Mesenchymal stem cell (in vitro differentiated cells and primary cell): ENCODE results near the gene MROH2A.

ENCODE experiments used
- DNase-seq: peaks from one replicate; pipeline ENCODE4 v3.0.0-alpha.2; 2013
- H2AFZ ChIP-seq: one replicate; pipeline ENCODE4 v1.6.1; 2013; ENCODE audit warnings: low read depth, mild to moderate bottlenecking, control low read depth, inconsistent platforms, low read length, moderate library complexity
- H2AK5ac ChIP-seq: 2 replicates; pipeline ENCODE4 v1.6.1; 2013; ENCODE audit warnings: low read length, moderate library complexity, mild to moderate bottlenecking, inconsistent platforms; ENCODE audit not compliant: severe bottlenecking
- H2BK120ac ChIP-seq: one replicate; pipeline ENCODE4 v1.6.1; 2013; ENCODE audit warnings: low read depth, mild to moderate bottlenecking, inconsistent platforms, low read length, moderate library complexity
- H2BK12ac ChIP-seq, 2 experiments: one replicate each; pipeline ENCODE4 v1.6.1; 2013; ENCODE audit warnings: inconsistent platforms in 2 of 2, low read length in 2 of 2, mild to moderate bottlenecking in 2 of 2, moderate library complexity in 2 of 2, control low read depth in 1 of 2
- H2BK15ac ChIP-seq: one replicate; pipeline ENCODE4 v1.6.1; 2013; ENCODE audit warnings: mild to moderate bottlenecking, low read depth, inconsistent platforms; ENCODE audit not compliant: poor library complexity, severe bottlenecking
- H2BK5ac ChIP-seq: 2 replicates; pipeline ENCODE4 v1.6.1; 2013; ENCODE audit warnings: low read depth, mild to moderate bottlenecking, low read length, control low read depth, inconsistent platforms; ENCODE audit not compliant: poor library complexity, severe bottlenecking
- H3K14ac ChIP-seq, 2 experiments: one replicate each; pipeline ENCODE4 v1.6.1; 2013; ENCODE audit warnings: inconsistent platforms in 2 of 2, low read length in 2 of 2, control low read depth in 1 of 2, mild to moderate bottlenecking in 1 of 2, moderate library complexity in 1 of 2
- H3K18ac ChIP-seq, 2 experiments: one replicate each; pipeline ENCODE4 v1.6.1; 2013; ENCODE audit warnings: inconsistent platforms in 2 of 2, low read length in 2 of 2, control low read depth in 1 of 2, low read depth in 1 of 2, mild to moderate bottlenecking in 1 of 2
- H3K23ac ChIP-seq, 2 experiments: one replicate each; pipeline ENCODE4 v1.6.1; 2013; ENCODE audit warnings: inconsistent platforms in 2 of 2, low read length in 2 of 2, mild to moderate bottlenecking in 2 of 2, moderate library complexity in 2 of 2, control low read depth in 1 of 2
- H3K27ac ChIP-seq: 2 replicates; pipeline ENCODE4 v1.5.1; 2013; ENCODE audit warnings: mild to moderate bottlenecking, moderate library complexity, low read length, control low read depth, inconsistent platforms; ENCODE audit not compliant: poor library complexity, severe bottlenecking
- H3K27me3 ChIP-seq, 2 experiments: 2 replicates each; pipeline versions ENCODE4 v1.6.1 to v1.7.0; 2013; ENCODE audit warnings: low read length in 2 of 2, mild to moderate bottlenecking in 2 of 2, moderate library complexity in 2 of 2, control low read depth in 1 of 2, inconsistent platforms in 1 of 2; ENCODE audit not compliant: control insufficient read depth in 1 of 2, insufficient read depth in 1 of 2
- H3K36me3 ChIP-seq, 2 experiments: 2 replicates each; pipeline versions ENCODE4 v1.6.1 to v1.7.0; 2013; ENCODE audit warnings: low read length in 2 of 2, control low read depth in 1 of 2, inconsistent platforms in 1 of 2, low read depth in 1 of 2, mild to moderate bottlenecking in 1 of 2; ENCODE audit not compliant: insufficient read depth in 2 of 2, control insufficient read depth in 1 of 2
- H3K4ac ChIP-seq, 2 experiments: one replicate each; pipeline ENCODE4 v1.6.1; 2013; ENCODE audit warnings: inconsistent platforms in 2 of 2, low read length in 2 of 2, mild to moderate bottlenecking in 2 of 2, moderate library complexity in 2 of 2, control low read depth in 1 of 2, low read depth in 1 of 2
- H3K4me1 ChIP-seq: 2 replicates; pipeline ENCODE4 v1.6.1; 2013; ENCODE audit warnings: low read depth, low read length, control low read depth; ENCODE audit not compliant: control insufficient read depth, insufficient read depth
- H3K4me2 ChIP-seq: 2 replicates; pipeline ENCODE4 v1.6.1; 2013; ENCODE audit warnings: low read length, mild to moderate bottlenecking, inconsistent platforms; ENCODE audit not compliant: poor library complexity, severe bottlenecking
- H3K4me3 ChIP-seq, 2 experiments: 2 replicates each; pipeline versions ENCODE4 v1.5.1 to v1.7.0; 2013; ENCODE audit warnings: low read length in 2 of 2, mild to moderate bottlenecking in 2 of 2, control low read depth in 1 of 2, low read depth in 1 of 2; ENCODE audit not compliant: insufficient read depth in 1 of 2
- H3K79me1 ChIP-seq: replicated peaks from 2 replicates; pipeline ENCODE4 v1.6.1; 2013; ENCODE audit warnings: mild to moderate bottlenecking, control low read depth, low read length, inconsistent platforms; ENCODE audit not compliant: poor library complexity, severe bottlenecking
- H3K9ac ChIP-seq: 2 replicates; pipeline ENCODE4 v1.7.0; 2013; ENCODE audit warnings: mild to moderate bottlenecking, low read length, moderate library complexity
- H3K9me3 ChIP-seq: 2 replicates; pipeline ENCODE4 v1.7.0; 2013; ENCODE audit warnings: mild to moderate bottlenecking, low read length; ENCODE audit not compliant: control insufficient read depth
- H4K8ac ChIP-seq: one replicate; pipeline ENCODE4 v1.6.1; 2013; ENCODE audit warnings: inconsistent platforms, mild to moderate bottlenecking, low read length, moderate library complexity
- H4K91ac ChIP-seq: one replicate; pipeline ENCODE4 v1.6.1; 2013; ENCODE audit warnings: mild to moderate bottlenecking, low read length, inconsistent platforms
- WGBS: methylation state at CpG from one replicate; pipeline ENCODE4 v1.1.7; 2013; ENCODE audit warnings: mixed read lengths; 5-methylcytosine and 5-hydroxymethylcytosine counted together

Gene MROH2A

DNA sequence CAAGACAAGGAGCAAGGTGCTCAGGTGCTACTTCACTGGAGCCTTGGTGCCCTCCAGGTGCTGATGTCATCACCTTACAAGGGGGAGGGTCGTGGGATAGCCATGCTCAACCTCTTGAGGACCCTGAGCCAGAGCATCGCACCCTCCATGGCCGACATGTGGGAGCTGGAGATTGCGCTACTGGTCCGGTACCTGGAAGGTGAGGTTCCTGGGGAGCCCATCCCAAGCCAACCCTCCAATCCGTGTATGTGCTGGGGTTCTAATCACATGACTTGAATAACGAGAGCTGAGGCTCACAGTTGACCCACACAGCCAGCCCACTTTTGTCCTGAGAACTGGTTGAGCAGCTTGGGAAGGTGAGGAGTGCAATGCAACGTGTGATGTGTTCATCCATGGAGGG, 25.9 kb downstream of the MROH2A start:
- no peak overlapping the region for H4K8ac ChIP-seq
- H2BK5ac ChIP-seq, result no peak overlapping the region
- H2BK15ac ChIP-seq, result no peak overlapping the region
- H3K36me3 ChIP-seq, result no peaks in the 10 kb centered on the region
- H3K4me1 ChIP-seq, result no peaks in the 10 kb centered on the region
- no peak overlapping the region for H2BK12ac ChIP-seq
- no peak overlapping the region for H3K14ac ChIP-seq
- no peaks in the 10 kb centered on the region for H3K9me3 ChIP-seq
- H3K9ac ChIP-seq, result no peak overlapping the region
- no peak for DNase-seq
- H3K4me2 ChIP-seq, result no peak overlapping the region
- H3K4me3 ChIP-seq, result no peak overlapping the region
- no peak overlapping the region for H3K27ac ChIP-seq
- no peak overlapping the region for H3K4ac ChIP-seq
- no peak overlapping the region for H3K18ac ChIP-seq
- H3K79me1 ChIP-seq, result no peaks in the 10 kb centered on the region
- peaks cover 46 to 60% of the 10 kb centered on the region in 2 experiments for H3K27me3 ChIP-seq
- no peak overlapping the region for H2BK120ac ChIP-seq
- H3K23ac ChIP-seq, result no peak overlapping the region
- 64% methylated on average over 8 of the region's 8 CpGs for WGBS
- H2AFZ ChIP-seq, result no peak overlapping the region
- no peak overlapping the region for H4K91ac ChIP-seq
- no peak overlapping the region for H2AK5ac ChIP-seq

DNA sequence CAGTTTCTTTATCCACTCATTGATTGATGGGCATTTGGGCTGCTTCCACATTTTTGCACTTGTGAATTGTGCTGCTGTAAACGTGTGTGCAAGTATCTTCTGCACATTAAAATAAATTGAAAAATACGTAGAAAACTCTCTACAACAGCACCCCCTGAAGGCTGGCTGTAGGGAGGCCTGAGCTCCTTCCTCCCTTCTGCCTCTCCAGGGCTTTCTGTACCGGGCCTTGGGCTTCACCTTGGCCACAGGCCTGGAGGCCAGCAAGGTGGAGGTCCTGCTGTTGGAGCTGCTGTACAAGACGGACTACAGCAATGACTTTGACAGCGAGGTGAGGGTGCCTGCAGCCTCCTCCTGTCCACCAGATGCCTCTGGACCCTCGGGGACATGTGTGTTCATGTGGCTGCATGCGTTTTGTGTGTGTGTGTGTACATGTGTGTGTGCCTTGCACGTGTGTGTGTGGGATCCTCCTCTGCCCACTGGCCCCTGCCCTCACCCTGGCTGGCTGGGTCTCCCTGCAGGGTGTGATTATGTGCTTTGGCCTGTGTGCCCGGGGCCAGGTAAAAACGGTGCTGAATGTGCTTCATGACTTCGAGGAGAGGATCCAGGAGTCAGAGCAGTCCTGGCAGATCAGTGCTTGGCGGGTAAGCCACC, 29.2 kb downstream of the MROH2A start:
- no peak for DNase-seq
- Histone ChIP-seq H3K23ac (no peak overlapping the region), H4K8ac (no peak overlapping the region), H2AK5ac (no peak overlapping the region), H3K14ac (no peak overlapping the region), H3K9ac (no peak overlapping the region), H3K4ac (no peak overlapping the region), H2BK120ac (no peak overlapping the region), H3K18ac (no peak overlapping the region), H3K4me3 (no peak overlapping the region), H3K9me3 (no peaks in the 10 kb centered on the region), H2BK5ac (no peak overlapping the region), H3K4me2 (no peak overlapping the region), H3K27me3 (peaks cover 59 to 69% of the 10 kb centered on the region in 2 experiments), H2BK15ac (no peak overlapping the region), H3K36me3 (peaks cover 0 to 3% of the 10 kb centered on the region in 2 experiments), H2AFZ (no peak overlapping the region), H3K27ac (no peak overlapping the region), H3K4me1 (no peaks in the 10 kb centered on the region), H3K79me1 (no peaks in the 10 kb centered on the region), H4K91ac (no peak overlapping the region), H2BK12ac (no peak overlapping the region)
- WGBS, result 81% methylated on average over 12 of the region's 12 CpGs

GRCh38 chr2:233807966-233808935, 30.1 kb downstream of the MROH2A start:
- peaks cover 54 to 68% of the 10 kb centered on the region in 2 experiments for H3K27me3 ChIP-seq
- H2AFZ ChIP-seq, result no peak overlapping the region
- no peak overlapping the region for H3K4ac ChIP-seq
- no peak for DNase-seq
- no peak overlapping the region for H2BK5ac ChIP-seq
- H2BK120ac ChIP-seq, result no peak overlapping the region
- H4K8ac ChIP-seq, result no peak overlapping the region
- no peaks in the 10 kb centered on the region for H3K9me3 ChIP-seq
- H3K14ac ChIP-seq, result no peak overlapping the region
- H3K27ac ChIP-seq, result no peak overlapping the region
- H3K36me3 ChIP-seq, result peaks cover 0 to 3% of the 10 kb centered on the region in 2 experiments
- no peak overlapping the region for H3K23ac ChIP-seq
- no peaks in the 10 kb centered on the region for H3K79me1 ChIP-seq
- H2BK15ac ChIP-seq, result no peak overlapping the region
- no peak overlapping the region for H3K4me2 ChIP-seq
- H3K9ac ChIP-seq, result no peak overlapping the region
- H2BK12ac ChIP-seq, result no peak overlapping the region
- 67% methylated on average over 10 of the region's 10 CpGs for WGBS
- H3K4me1 ChIP-seq, result no peaks in the 10 kb centered on the region
- no peak overlapping the region for H3K18ac ChIP-seq
- no peak overlapping the region for H2AK5ac ChIP-seq
- no peak overlapping the region for H3K4me3 ChIP-seq
- no peak overlapping the region for H4K91ac ChIP-seq

- H3K14ac ChIP-seq, result no peak overlapping the region
- H3K9me3 ChIP-seq, result no peaks in the 10 kb centered on the region
- no peak overlapping the region for H3K4ac ChIP-seq
- H2AK5ac ChIP-seq, result no peak overlapping the region
- no peak for DNase-seq
- no peak overlapping the region for H2BK12ac ChIP-seq
- no peaks in the 10 kb centered on the region for H3K79me1 ChIP-seq
- H3K36me3 ChIP-seq, result peaks cover 0 to 3% of the 10 kb centered on the region in 2 experiments
- H3K9ac ChIP-seq, result no peak overlapping the region
- H3K18ac ChIP-seq, result no peak overlapping the region
- H3K23ac ChIP-seq, result no peak overlapping the region
- no peak overlapping the region for H2AFZ ChIP-seq
- peaks cover 34 to 63% of the 10 kb centered on the region in 2 experiments for H3K27me3 ChIP-seq
- H3K4me3 ChIP-seq, result no peak overlapping the region
- no peak overlapping the region for H3K27ac ChIP-seq
- H4K8ac ChIP-seq, result no peak overlapping the region
- H2BK15ac ChIP-seq, result no peak overlapping the region
- no peaks in the 10 kb centered on the region for H3K4me1 ChIP-seq
- H3K4me2 ChIP-seq, result no peak overlapping the region
- no peak overlapping the region for H2BK120ac ChIP-seq
- H4K91ac ChIP-seq, result no peak overlapping the region
- H2BK5ac ChIP-seq, result no peak overlapping the region
- WGBS, result 74% methylated on average over 6 of the region's 6 CpGs
These were observed 32.3 kb downstream of the MROH2A start for GRCh38 chr2:233810385-233810784.
